PC-3 (cell line): ENCODE results near the gene KCNE1. TPM values are rescaled to one million over a fixed set of nuclear protein-coding genes. Genes with fewer than 3 reads are reported as not detected.

Source experiments
- ATAC-seq: fragments of 200-7000 bp; cut with Tn5 transposase; 2 replicates; pipeline ENCODE4 v1.9.1; 2020; ENCODE audit warnings: mild to moderate bottlenecking, moderate library complexity
- BruUV-seq: library from RNA; stranded (reverse); fragments of 400-500 nt; replicated peaks from 2 replicates; lab custom pipeline; 2021; lab: Mats Ljungman, UMichigan
- CTCF ChIA-PET: fragments of 300-600 bp; sonication (Branson Sonifier 250); formaldehyde crosslinking; loops from one replicate; lab custom pipeline; 2022; ENCODE audit warnings: antibody characterized with exemption; lab: Charles Lee
- POLR2A ChIA-PET: fragments of 300-600 bp; sonication (Branson Sonifier 250); formaldehyde crosslinking; loops from one replicate; lab custom pipeline; 2022; ENCODE audit warnings: antibody characterized with exemption; ENCODE audit not compliant: unreplicated experiment; lab: Charles Lee
- DNase-seq: peaks from one replicate; pipeline ENCODE4 v3.0.0-alpha.2; 2015
- H2AFZ ChIP-seq: fragments of 300-600 bp; sonication (generic); 2 replicates; pipeline ENCODE4 v1.6.0; 2016; ENCODE audit warnings: antibody characterized with exemption, low read length
- H3F3A ChIP-seq: fragments of 300-600 bp; sonication (generic); one replicate; pipeline ENCODE4 v1.6.0; 2017; ENCODE audit warnings: antibody characterized with exemption, low read length, control low read depth, mild to moderate bottlenecking; ENCODE audit not compliant: unreplicated experiment
- H3K27ac ChIP-seq: fragments of 300-600 bp; sonication (generic); 2 replicates; pipeline ENCODE4 v1.5.1; 2016; ENCODE audit warnings: mild to moderate bottlenecking, low read length
- H3K27me3 ChIP-seq: fragments of 300-600 bp; sonication (generic); 2 replicates; pipeline ENCODE4 v1.6.1; 2016; ENCODE audit warnings: low read length, mixed read lengths
- H3K36me3 ChIP-seq: fragments of 300-600 bp; sonication (generic); 2 replicates; pipeline ENCODE4 v1.6.1; 2016; ENCODE audit warnings: low read depth, mixed run types, low read length, mixed read lengths
- H3K4me1 ChIP-seq: fragments of 300-600 bp; sonication (generic); 2 replicates; pipeline ENCODE4 v1.5.1; 2016; ENCODE audit warnings: low read length; ENCODE audit not compliant: insufficient read depth
- H3K4me2 ChIP-seq: fragments of 300-600 bp; sonication (generic); 2 replicates; pipeline ENCODE4 v1.6.0; 2016; ENCODE audit warnings: low read length
- H3K4me3 ChIP-seq: fragments of 300-600 bp; sonication (generic); 2 replicates; pipeline ENCODE4 v1.5.1; 2016; ENCODE audit warnings: mild to moderate bottlenecking, low read length, mixed read lengths
- H3K79me2 ChIP-seq: fragments of 300-600 bp; sonication (generic); 2 replicates; pipeline ENCODE4 v1.6.1; 2017; ENCODE audit warnings: low read length, mixed read lengths
- H3K9ac ChIP-seq: fragments of 300-600 bp; sonication (generic); 2 replicates; pipeline ENCODE4 v1.6.0; 2016; ENCODE audit warnings: mild to moderate bottlenecking, low read length
- H3K9me2 ChIP-seq: fragments of 300-600 bp; sonication (generic); replicated peaks from 2 replicates; pipeline ENCODE4 v1.6.1; 2016; ENCODE audit warnings: mixed run types, low read length, mixed read lengths
- H3K9me3 ChIP-seq: fragments of 300-600 bp; sonication (generic); 2 replicates; pipeline ENCODE4 v1.6.1; 2016; ENCODE audit warnings: low read length, mixed read lengths
- H4K20me1 ChIP-seq: fragments of 300-600 bp; sonication (generic); 2 replicates; pipeline ENCODE4 v1.6.1; 2016; ENCODE audit warnings: low read length, mixed read lengths
- EZH2 ChIP-seq: fragments of 300-600 bp; sonication (generic); IDR thresholded peaks from one replicate; pipeline ENCODE4 v1.6.1; 2017; ENCODE audit warnings: antibody characterized with exemption, mild to moderate bottlenecking, low read length; ENCODE audit not compliant: unreplicated experiment
- EZH2phosphoT487 ChIP-seq: fragments of 300-600 bp; sonication (generic); IDR thresholded peaks from 2 replicates; pipeline ENCODE4 v1.6.1; 2018; ENCODE audit warnings: mild to moderate bottlenecking, antibody characterized with exemption, low read length, borderline replicate concordance
- intact Hi-C: fragments of 100-400 bp; cut with micrococcal nuclease; formaldehyde crosslinking; loops from 2 replicates; pipeline ENCODE4 v1.9.0; 2023
- total RNA-seq: library from RNA; depleted of rRNA; stranded (reverse); fragments of >200 nt; gene quantifications from 2 replicates; pipeline ENCODE4 v1.2.3, GENCODE V29; 2014
- TF ChIP-seq, protein P1 (sequence below): fragments of 300-600 bp; sonication (generic); conservative IDR thresholded peaks from 2 replicates; pipeline ENCODE4 v1.5.1; 2017; ENCODE audit warnings: antibody characterized with exemption, low read depth, mild to moderate bottlenecking, low read length

The KCNE1 gene
- total RNA-seq, 1 experiment from 2014 or later: 0.58 TPM

DNA sequence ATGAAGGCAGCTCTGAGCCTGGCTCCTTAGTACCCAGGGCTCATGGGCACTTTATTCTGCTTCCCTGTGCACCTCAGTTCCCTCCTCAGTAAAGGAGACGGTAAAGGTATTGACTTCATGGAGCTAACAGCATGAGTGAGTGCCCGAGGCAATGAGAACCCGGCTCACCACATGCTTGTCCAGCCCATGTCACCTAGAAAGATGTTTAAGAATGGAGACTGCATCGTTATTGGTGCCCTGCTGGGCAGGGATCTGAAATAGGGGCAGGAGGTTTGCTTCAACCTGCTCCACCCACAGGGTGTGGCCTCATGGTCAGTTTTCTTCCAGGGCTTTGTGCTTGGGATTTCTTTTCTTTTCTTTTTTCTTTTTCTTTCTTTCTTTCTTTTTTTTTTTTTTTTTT is 7.0 kb upstream of the KCNE1 start:
- Histone ChIP-seq H3K4me2 (no peak overlapping the region), H3K9me3 (no peaks in the 10 kb centered on the region), H3K27me3 (no peaks in the 10 kb centered on the region), H4K20me1 (no peaks in the 10 kb centered on the region), H3K9me2 (no peaks in the 10 kb centered on the region), H3F3A (no peaks in the 10 kb centered on the region), H2AFZ (no peak overlapping the region), H3K4me3 (no peak overlapping the region), H3K27ac (no peak overlapping the region), H3K36me3 (no peaks in the 10 kb centered on the region), H3K9ac (no peak overlapping the region), H3K79me2 (no peaks in the 10 kb centered on the region), H3K4me1 (no peaks in the 10 kb centered on the region)
- TF ChIP-seq EZH2phosphoT487 (no peak), EZH2 (no peak)
- TF ChIP-seq, protein P1, sequence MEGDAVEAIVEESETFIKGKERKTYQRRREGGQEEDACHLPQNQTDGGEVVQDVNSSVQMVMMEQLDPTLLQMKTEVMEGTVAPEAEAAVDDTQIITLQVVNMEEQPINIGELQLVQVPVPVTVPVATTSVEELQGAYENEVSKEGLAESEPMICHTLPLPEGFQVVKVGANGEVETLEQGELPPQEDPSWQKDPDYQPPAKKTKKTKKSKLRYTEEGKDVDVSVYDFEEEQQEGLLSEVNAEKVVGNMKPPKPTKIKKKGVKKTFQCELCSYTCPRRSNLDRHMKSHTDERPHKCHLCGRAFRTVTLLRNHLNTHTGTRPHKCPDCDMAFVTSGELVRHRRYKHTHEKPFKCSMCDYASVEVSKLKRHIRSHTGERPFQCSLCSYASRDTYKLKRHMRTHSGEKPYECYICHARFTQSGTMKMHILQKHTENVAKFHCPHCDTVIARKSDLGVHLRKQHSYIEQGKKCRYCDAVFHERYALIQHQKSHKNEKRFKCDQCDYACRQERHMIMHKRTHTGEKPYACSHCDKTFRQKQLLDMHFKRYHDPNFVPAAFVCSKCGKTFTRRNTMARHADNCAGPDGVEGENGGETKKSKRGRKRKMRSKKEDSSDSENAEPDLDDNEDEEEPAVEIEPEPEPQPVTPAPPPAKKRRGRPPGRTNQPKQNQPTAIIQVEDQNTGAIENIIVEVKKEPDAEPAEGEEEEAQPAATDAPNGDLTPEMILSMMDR: no peak
- no peak for DNase-seq
- ATAC-seq: no peak
- POLR2A ChIA-PET: no interaction called here
- intact Hi-C loops: no loop called here
- BruUV-seq: no TSS peak
- CTCF ChIA-PET: no interaction called here

- Histone ChIP-seq H3F3A (no peaks in the 10 kb centered on the region), H3K9ac (no peak overlapping the region), H3K9me2 (no peaks in the 10 kb centered on the region), H3K4me2 (no peak overlapping the region), H2AFZ (no peak overlapping the region), H3K9me3 (no peaks in the 10 kb centered on the region), H3K4me1 (no peaks in the 10 kb centered on the region), H3K27ac (no peak overlapping the region), H3K36me3 (no peaks in the 10 kb centered on the region), H3K4me3 (no peak overlapping the region), H3K27me3 (no peaks in the 10 kb centered on the region), H3K79me2 (no peaks in the 10 kb centered on the region), H4K20me1 (no peaks in the 10 kb centered on the region)
- ATAC-seq (no peak), DNase-seq (no peak)
- TF ChIP-seq, protein P1: no peak
- TF ChIP-seq EZH2phosphoT487: no peak
- TF ChIP-seq EZH2: no peak
- intact Hi-C loops: no loop called here
- ChIA-PET POLR2A (no interaction called here), CTCF (interaction anchor here (0.8 to 1.2 kb wide), 2 partner anchors 35 to 85 kb away, joined by 3 to 10 read pairs; no protein-coding TSS in a partner anchor)
- no TSS peak for BruUV-seq
Observed at GRCh38 chr21:34518301-34518700, 6.3 kb upstream of the KCNE1 start.

- ATAC-seq (peak; percentile 74), DNase-seq (peak; percentile 25)
- no peak overlapping the region for H3K4me3 ChIP-seq
- H2AFZ ChIP-seq: no peak overlapping the region
- BruUV-seq: no TSS peak
- H3F3A ChIP-seq: no peaks in the 10 kb centered on the region
- no peaks in the 10 kb centered on the region for H3K4me1 ChIP-seq
- H3K4me2 ChIP-seq: no peak overlapping the region
- no peaks in the 10 kb centered on the region for H3K27me3 ChIP-seq
- H3K9ac ChIP-seq: no peak overlapping the region
- H4K20me1 ChIP-seq: no peaks in the 10 kb centered on the region
- no peak for TF ChIP-seq EZH2
- TF ChIP-seq, protein P1: peak; percentile 59
- no peaks in the 10 kb centered on the region for H3K9me2 ChIP-seq
- no peak overlapping the region for H3K27ac ChIP-seq
- intact Hi-C loops: no loop called here
- H3K9me3 ChIP-seq: no peaks in the 10 kb centered on the region
- POLR2A ChIA-PET: no interaction called here
- CTCF ChIA-PET: interaction anchor here (0.5 to 1.2 kb wide), 5 partner anchors 8 to 1911 kb away, joined by 3 to 10 read pairs (median 3); no protein-coding TSS in a partner anchor
- H3K36me3 ChIP-seq: no peaks in the 10 kb centered on the region
- no peaks in the 10 kb centered on the region for H3K79me2 ChIP-seq
Observed at GRCh38 chr21:34517491-34518245, 5.7 kb upstream of the KCNE1 start.
